NCI-H460 (cell line): Measurements from ENCODE around the gene JARID2. TPM values are rescaled to one million over a fixed set of nuclear protein-coding genes. Genes with fewer than 3 reads are reported as not detected.
"Not testable (repeated sequence)": the region's sequence is repeated elsewhere in the genome, so short reads cannot be mapped to it uniquely, and the experiment has no call there.

Experiments used
- DNase-seq: peaks from one replicate; pipeline ENCODE4 v3.0.0-alpha.2; 2016; ENCODE audit warnings: low read depth; ENCODE audit errors: extremely low read depth
- total RNA-seq: library from RNA; depleted of rRNA; stranded (reverse); fragments of >200 nt; shearing (Covaris generic); gene quantifications from 2 replicates; pipeline ENCODE4 v1.2.3, GENCODE V29; 2014

Gene JARID2
- total RNA-seq, 1 experiment from 2014 or later: 3.5 TPM

DNA sequence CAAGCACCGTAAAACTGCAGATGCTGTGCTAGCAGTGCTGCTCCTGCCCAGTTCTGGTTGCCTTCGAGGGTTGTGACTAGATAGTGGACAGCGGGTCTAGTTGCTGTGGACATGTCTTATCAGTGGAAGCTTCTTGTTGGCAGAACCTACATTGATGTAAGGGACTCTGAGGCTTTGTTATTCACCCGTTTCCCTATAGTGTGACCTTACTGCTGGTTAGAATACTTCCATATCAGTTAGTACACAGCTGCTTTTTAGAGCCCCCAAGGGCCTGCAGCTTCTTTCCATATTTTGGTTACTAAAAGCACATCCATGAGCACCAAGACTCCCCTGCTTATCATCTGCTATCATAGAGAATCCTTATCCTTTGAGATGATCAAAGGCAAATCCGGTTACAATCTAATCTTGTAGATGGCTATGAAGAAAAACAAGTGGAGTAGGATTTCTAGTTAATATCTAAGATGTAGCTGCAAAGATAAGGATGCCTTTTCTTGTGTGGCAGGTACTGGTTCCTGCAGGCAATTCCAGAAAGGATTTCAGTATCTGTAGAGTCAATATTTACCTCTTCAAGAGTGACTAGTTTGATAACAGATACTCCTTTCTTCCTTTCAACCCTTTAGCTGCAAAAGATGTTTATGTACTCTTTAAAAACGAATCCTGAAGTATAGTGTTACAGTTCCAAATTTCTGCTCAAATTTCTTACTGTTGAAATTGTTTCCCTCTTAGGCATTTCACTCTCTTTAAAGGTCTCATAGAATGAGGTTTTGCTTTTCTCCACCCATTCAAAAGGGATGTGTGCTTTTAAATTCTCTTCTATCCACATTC, 163.6 kb downstream of the JARID2 start:
- no peak for DNase-seq

DNA sequence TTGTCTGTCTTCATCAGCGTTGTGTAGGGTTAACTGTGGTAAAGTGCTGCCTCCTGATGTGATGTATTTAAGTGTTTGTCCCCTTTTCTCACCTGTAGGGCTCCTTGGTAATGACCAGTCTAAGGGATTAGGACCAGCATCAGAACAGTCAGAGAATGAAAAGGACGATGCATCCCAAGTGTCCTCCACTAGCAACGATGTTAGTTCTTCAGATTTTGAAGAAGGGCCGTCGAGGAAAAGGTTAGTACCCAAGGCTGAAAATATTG, 164.2 kb downstream of the JARID2 start:
- DNase-seq: no peak

DNA sequence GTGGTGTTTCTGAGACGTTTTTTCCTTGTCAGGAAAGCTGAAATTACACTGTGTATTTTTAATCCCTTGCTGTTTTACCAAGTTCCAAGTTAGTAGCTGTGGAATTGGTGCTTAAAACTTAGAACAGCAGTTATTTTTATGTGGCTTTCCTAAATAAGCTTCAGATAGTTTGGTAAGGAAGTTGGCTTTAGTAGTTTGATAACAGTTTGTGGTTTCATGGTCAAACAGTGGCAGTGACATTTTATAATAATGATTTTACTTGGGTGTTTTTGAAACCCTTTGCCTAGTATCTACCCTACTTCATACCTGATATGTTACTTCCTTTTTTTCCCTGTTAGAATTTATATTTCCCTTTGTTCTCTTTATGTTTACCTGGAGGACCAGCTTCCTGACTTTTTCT, 164.9 kb downstream of the JARID2 start:
- no peak for DNase-seq

DNA sequence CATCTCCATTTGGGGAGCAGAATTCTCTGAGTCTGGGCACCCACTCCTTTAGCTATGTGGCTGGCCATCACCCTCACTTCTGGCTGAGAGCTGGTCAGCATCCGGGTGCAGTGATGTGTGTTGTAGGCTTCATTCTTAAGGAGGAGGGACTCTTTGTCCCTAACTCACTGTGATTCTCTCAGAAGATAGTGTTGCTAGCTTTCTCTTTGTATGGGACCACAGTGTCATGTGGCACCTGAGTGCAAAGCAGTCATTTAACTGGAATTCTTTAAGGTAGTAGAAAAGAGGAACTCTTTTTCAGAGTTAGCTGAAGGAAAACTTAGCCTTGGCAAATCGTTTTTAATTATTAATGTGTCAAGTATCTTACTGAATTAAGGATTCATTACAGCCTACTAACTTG, 165.9 kb downstream of the JARID2 start:
- no peak for DNase-seq

DNA sequence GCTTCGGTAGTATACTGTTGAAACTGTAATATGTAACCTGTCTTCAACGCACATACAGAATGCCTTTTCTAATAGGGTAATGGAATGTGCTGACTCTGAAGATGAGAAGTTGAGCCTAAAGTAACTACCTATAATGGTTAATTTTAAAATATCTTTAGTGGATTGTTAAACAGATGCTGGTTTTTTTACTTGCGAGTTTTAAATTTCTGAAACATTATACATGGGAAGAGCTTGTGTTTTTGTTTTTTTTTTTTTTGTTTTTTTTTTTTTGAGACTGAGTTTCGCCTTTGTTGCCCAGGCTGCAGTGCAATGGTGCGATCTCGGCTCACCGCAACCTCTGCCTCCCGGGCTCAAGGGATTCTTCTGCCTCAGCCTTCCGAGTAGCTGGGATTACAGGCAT, 166.9 kb downstream of the JARID2 start:
- DNase-seq: no peak

DNA sequence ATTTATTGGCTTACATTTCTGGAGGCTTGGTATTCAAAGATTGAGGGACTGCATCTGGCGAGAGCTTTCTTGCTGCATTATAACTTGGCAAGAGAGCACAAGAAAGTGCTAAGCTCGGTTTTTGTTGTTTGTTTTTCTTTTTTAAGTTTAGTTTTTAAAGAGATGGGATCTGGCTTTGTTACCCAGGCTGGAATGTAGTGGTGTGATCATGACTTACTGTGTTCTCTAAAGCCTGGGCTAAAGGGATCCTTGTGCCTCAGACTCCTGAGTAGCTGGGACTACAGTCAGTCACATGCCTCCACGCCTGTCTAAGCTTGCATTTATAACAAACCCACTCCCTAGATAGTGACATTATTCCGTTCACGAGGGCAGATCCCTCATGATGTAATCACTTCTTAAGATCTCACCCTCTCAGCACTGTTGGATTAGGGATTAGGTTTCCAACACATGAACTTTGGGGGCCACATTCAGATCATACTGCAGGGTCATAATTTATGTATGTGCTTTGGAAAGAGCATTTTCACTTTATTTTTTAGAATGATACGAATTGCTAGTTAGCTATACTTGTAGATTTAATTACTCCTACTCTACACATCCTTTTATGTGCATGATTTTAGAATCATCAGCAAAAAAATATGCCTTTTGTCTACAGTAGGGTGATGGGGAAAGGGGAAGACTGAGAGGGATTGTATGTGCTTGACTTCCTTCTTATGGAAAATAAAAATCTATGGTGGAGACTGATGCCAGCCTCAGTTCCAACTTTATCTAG, 167.8 kb downstream of the JARID2 start:
- DNase-seq: no peak

DNA sequence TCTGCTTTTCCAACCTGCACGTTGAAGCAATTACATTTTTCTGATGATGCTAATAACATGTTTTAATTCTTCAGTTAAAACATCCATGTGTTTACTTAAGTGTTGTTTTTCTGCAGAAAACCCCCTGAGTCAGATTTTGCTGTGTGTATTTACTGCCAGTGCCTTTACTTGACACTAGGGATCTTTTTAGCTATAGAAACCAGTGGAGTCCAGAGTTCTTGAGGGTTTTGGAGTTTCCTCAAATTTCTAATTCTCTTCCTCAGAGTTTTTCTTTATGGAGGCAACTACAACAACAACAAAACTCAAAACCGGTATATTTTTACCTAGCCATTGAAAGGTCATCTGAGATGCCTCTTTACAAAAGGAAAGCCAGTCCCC, 168.4 kb downstream of the JARID2 start:
- no peak for DNase-seq

DNA sequence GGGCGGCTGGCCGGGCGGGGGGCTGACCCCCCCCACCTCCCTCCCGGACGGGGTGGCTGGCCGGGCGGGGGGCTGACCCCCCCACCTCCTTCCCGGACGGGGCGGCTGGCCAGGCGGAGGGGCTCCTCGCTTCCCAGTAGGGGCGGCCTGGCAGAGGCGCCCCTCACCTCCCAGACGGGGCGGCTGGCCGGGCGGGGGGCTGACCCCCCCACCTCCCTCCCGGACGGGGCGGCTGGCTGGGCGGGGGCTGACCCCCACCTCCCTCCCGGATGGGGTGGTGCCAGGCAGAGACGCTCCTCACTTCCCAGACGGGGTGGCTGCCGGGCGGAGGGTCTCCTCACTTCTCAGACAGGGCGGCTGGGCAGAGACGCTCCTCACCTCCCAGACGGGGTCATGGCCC, 169.8 kb downstream of the JARID2 start:
- DNase-seq: not testable (repeated sequence)

DNA sequence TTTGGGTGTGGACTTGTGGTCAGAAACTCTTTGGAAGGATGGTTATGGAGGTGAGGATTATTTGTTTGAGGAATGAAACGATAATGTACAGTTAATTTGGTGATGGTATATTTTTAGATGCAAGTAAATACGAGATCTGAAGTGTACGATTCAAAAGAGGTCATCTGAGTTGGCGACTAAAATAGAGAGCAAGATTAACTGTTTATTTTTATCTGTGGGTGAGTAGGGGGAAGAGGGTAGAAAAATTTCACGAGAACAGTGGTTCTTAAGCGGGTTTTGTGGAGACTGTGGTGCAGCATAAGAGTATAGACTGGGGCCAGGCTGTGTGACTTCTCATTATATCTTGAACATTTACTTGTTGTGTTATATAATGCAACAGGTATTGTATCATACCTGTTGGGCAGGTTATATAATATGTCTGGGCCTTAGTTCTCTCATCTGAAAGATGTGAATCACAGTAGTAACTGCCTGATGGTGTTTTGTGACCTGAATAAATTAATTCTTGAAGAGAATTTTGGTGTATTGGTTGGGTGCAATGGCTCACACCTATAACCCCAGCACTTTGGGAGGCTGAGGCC, 171.2 kb downstream of the JARID2 start:
- no peak for DNase-seq

DNA sequence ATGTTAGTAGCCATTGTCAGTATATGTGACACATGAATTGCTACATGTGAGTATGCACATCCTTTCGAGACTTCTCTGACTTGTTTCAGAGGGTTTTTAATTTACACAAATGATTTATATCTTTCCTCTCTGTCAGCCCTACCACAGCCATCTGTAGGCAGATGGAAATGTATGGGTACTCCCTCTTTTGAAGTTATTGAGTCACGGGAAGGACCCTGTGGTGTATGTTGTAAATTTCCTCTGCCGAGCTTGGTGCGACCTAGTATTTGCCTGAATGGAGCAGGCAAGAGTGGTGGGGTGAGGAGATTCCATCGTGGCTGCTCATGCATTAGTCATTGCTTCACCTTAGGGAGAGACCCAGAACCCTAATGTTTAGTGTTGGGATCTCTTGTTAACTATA, 171.9 kb downstream of the JARID2 start:
- no peak for DNase-seq

DNA sequence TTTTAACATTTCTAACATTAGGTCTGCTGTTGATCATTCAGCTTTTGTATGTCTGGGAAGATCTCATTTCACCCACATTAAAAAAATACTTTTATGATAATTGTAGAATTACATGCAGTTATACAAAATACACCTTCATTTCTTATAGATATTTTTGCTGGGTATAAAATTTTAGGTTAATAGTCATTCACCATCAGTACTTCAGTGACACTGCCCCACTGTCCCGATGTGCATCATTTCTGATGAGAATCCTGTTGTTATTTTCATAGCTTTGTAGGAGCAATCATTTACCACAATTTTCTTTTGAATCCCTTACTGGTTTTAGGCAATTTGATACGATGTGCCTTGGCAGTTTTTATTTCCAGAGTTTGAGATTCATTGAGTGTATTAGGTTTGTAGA, 173.6 kb downstream of the JARID2 start:
- DNase-seq: no peak

DNA sequence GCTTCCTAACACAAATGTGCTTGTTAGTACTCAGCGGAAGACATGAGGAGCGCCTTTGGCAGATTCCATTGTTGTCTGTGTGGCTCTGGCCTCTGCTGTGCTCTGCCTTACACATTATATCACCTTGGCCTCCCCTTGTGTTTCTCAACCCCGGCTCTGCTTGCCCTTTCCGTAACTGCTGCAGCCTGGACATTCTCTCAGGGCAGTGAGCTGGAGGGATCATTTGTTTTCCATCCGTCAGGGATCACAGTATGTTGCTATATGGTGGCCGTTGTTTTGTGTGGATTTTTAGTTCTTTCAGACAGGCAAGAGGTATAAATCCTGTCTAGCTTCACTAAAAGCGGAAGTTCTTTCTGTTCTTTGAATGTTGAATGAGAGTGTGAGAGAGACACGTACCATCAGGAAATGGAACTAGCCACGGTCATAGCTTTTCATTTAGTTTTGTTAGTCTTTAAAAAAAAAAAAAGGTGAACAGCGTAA, 175.1 kb downstream of the JARID2 start:
- no peak for DNase-seq

DNA sequence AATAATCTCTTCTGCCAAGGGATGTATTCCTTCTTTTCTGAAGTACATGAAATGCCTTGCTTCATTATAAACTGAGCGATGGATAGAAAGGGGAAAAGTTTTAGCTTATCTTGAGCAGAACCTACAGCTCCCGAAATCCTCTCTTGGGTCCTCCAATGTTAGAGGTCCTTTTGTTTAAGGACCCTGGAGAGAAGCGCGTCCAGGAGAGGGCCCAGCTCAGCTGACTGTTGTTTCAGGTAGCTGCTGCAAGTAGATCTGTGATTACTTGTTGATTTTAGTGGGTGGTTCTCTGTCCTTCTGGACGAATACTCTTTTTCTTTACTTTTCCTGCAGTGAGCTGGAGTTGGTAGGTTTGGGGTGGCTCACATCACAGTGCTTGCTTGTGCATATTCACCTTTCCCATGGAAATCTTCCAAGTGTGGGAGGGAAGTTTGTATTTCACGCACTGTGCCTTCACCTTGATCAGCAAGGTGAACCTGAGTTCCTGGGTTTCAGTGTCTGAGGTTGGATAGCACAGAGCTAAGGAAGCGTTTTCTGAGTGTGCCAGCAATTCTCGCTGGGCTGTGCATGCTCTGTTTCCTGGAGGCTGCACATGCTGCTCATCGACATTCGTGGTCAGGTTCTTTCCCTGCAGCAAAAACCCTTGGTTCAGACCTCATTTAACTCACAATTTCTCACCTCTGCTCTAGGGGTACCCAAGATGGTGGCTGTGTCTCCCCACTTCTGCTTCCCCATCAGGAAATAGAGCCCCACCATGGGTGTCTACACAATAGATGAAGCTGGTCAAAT, 176.3 kb downstream of the JARID2 start:
- DNase-seq: no peak

DNA sequence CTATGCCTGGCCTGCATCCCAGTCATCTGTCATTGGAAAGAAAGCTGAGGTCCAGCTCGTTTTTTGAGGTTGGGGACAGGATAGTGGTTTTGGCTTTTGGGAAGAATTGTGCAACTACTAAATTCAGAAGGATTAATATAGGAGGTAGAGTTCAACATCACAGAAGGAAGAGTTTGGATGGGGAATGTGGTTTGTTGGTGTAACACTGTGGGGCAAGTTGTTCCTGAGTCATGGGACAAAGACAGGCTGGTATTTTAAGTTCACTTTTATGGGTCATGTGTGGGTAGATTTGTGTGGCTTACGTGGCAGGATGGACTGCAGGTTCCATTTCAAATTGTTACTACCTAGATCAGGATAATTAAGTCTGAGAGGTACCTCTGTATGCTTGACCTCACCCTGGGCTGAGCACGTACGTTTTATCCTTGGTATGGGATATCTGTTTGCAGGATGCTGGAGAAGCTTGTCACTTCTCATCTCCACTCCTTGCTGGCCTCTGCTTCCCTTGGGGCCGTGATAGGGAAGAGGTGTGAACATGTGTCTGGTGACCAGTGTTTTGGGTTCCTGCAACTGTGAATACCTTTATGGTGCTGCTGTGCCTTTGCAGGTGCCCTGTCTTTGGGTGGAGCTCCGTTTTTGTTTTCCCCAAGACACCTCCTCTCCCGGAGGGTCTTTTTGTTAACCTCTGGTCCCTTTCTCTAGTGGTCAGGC, 177.6 kb downstream of the JARID2 start:
- no peak for DNase-seq

DNA sequence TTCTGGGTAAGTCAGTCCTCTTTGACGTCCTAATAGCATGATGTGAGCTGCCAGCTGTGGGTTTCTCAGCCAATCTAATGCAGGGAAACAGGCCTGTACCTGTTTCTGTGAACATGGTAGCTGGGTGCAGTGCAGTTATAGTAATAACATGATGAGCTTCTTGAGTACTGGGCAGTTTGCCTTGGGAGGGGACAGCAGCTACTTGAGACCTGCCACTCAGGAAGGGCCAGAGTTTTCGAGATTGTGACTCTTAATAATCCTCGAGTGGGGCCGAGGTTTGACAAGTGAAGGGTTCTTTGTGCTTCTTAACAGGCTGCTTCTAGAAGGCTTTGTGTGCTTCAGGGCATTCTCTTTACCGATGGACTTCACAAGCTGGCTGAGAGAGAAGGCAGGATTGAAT, 180.1 kb downstream of the JARID2 start:
- no peak for DNase-seq

DNA sequence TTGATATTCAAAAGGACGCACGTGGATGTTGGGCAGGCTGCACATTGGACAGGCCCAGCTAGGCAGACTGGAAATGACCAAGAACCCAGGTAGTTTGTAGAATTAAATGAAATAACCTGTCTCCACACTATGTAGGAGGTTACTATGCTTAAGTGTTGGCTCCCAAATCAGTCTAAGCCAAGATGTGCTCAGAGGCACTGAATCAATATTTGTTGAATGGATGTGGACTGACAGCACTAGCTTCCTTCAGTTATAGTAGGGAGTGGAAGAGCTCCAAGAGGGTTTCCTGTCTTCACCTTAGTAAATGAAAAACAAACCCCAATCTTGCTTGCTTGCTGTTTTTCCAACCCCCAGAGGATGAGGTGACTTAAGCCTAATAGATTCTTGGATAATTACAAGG, 180.5 kb downstream of the JARID2 start:
- no peak for DNase-seq

DNA sequence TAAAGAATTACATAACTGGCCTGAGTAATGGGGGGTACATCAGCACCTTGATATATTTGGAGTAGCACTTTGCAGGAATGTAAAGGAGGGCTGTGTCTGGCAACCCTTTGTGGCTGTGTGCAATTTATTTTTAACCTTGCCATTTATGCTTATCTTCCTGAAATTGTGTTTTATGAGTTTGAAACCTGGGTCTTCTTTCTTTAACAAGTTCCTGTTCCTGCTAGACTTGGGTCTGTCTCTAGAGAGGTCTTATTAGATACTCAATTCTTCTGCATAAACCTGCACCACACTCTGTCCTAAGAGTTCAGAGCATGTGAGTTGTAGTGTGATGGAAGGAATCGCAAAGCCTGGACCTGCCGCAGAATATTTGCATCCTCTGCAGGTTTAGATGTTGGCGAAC, 181.0 kb downstream of the JARID2 start:
- no peak for DNase-seq

DNA sequence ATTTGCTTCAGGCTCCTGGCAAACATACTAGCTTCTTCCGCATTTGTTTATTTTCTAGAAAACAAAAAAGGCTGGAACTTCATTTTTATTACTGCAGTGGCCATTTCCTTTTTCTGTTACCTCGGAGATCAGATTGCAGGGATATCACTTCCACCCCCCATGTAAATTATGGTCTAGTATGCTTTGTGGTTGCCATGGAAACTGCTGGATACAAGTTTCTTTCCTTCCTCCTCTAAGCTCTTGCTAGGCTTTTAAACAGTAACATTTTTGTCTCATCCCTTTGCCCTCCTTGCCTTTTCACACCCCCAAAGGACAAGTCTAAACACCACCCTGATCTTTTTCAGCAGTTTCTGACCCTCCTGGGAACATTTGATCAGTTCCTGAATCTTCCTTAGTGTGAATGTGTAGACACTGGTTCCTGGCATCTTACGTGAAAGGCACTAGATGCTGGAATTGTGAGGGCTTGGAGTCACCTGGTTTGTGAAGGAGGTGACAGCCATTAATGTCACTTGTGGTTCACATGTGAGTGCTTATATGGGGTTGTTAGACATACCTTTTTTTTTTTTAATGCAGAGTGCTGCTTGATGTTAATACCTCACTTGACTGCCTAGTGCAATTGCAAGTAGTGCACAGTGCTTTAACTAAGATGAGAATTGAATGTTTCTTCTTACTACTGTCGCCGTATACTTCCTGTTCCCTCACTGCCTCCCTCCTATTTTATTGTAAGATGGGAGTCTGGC, 181.6 kb downstream of the JARID2 start:
- no peak for DNase-seq

DNA sequence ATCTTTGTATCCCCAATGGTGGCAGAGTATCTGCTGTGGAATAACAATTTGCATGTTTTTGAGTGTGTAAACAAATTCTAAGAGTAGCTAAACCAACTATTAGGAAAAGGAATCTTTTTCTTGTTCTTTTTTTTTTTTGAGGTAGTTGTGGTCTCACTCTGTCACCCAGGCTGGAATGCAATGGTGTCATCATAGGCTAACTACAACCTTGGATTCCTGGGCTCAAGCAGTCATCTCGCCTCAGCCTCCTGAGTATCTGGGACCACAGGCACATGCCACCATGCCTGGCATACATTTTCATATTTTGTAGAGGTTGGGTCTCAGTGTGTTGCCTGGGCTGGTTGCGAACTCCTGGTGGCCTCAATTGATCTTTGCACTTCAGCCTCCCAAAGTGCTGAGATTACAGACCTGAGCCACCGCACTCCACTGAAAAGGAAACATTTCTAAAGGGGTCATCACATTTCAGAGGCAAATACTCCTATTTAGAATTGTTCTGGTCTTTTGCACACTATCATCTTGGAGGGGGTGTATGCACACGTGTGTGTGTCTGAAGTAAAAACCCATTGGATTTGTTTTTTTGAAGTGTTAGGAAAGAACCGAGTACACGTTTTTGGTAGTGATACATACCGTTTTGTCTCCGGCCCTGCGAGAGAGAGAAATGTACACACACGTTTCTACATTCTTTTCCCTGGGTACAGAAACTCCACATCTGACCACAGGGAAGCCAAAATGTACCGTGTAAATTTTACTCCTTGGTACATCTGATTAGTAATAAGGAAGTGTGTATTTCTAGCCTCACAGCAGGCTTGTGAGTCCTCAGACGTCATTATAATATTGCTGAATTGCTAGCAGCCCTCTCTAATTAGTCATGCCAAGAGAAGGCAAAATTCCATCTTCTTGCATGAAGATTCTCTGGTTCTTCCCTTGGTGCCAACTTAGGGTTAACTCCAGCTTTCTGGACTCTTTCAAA, 183.6 kb downstream of the JARID2 start:
- no peak for DNase-seq
